HuH-7 (cell line): Measurements from ENCODE around the gene MEIKIN.

Source experiments
- DNase-seq: peaks from one replicate; pipeline ENCODE4 v3.0.0; 2011; ENCODE audit warnings: low spot score

Gene MEIKIN, protein sequence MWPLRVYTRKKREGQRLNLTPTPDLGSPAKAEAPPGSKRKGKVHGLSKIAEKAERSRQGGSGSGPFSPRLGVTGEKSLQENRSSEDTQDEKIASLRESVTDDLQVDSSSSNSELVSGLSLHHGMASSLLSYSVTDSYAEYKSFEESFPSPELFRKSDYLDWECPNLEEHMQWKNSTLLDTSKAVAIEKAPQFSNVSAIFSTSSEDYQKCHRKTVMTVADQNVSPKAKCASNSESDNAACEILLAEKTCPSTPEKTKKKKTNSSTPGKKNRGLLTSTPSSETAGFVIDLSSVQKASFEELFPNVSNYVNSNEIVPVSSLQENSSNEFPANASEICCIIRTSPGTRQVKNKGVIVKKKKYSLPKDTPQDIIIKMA

DNA sequence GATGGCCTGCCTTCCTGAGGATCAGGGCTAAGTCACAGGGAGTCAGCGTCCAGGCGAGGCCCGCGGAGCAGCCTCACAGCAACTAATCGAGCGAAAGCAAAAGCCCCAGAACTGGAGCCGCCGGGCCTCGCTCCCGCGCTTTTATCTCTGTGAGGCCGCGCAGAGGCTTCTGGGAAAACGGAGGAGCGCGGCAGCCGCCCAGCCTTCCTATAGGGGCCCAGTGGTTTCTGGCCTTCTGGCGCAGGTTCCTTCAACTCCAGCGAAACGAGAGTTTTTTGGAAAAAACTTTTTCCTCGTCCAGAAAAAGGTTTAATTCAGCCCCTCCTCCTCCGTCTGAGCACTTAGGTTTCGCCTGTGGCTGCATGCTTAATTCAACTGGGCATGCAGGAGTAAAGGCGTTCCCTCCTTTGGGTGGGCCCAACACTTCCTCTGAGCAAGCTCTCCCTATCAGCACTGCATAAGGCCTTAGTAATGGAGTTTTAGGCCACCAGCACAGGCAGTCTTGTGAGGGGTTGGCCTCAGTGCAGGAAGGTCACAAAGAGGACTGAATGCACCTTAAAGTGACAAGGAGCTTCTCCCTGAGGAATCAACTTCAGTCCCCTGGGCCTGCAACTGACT, at the start of gene MEIKIN:
Gene MEIKIN, minus strand, starts transcription at position 113 of the 618 bp plus-strand sequence. CDS start 158 bp downstream, outside the sequence.
- DNase-seq: no peak

DNA sequence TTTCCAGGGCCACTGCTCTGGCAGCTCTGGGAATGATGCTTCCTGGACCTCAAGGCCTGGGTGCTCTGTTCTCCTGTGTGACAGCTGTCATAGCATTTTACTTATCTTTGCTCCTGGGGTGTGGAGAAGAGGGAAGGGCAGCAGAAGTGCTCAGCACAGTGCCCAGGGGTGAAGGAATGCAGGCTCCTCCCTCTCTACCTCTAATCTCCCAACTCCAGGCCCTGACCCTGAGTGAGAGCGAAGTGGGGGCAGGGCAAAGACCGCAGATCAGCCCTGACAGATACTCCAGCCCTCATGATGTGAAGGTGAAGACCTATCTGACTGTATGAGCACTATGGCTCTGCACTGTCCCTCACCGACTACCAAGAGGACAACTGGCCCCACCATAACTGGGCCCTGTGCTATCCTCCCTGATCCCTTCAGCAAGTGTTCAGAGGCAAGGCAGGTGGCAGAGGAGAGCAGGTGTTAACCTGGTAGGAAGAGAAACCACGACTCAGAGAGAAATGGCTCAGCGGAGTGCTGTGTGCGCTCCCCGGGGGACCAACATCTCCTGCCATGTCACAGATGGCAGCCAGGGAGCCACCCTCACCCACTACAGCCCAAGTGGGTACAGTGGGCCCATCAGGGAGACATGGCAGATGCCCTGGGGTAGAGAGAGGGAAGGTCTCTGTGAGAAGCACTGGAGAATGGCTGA, 49.2 kb upstream of the MEIKIN start:
- no peak for DNase-seq

GRCh38 chr5:131994090-131994489, 48.6 kb upstream of the MEIKIN start:
- no peak for DNase-seq

DNA sequence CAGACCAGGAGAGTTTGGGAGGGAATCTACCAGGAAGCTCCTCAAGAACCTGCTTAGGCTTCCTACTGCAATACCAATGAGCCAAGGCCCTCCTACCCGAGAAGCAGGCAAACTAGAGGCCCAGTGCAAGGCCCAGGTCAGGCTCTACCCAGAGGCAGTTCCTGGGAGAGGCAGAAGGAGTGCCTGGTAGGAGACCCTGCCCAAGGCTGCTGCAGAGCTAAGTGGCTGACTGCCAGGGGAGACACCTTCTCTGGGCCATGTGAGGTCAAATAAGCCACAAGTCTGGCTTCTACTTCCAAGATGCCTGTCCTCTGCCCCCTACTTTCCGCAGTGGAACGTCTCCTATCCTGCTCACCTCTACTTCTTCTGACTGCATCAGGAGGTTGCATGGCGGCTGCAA, 48.2 kb upstream of the MEIKIN start:
- no peak for DNase-seq

- no peak for DNase-seq
Observed at GRCh38 chr5:131992370-131992769, 46.9 kb upstream of the MEIKIN start.

DNA sequence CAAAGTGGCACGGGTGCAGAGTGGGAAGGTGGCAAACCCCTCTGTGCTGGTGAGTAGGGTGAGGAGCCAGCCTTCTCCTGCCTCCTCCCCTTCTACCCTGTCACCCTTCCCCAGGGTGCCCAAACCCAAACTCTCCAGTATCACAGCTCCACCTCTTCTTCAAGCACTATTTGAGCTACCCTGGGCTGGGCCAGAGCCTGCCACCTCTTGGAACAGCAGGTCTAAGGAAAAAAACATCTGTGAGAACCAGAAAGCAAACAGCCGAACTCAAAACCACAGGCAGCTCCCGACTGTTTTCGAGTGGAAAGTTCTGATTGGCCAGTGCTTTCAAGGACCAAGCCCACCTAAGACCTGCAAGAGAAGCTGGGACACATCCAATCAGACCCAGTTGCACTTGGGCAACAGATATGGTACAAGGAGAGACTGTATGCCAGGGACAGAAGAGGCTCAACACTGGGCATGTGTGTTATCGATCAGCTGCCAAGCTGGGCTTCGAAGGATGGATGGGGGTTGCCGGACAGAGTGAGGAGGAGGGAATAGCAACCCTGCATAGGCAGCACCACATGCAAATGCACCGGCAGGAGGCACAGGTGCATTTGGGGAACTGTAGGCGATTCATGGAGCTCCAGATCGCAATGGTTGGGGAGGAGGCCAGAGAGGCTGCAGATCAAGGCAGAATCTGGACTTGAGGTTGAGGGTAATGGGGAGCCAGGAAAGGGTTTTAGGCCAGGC, 46.3 kb upstream of the MEIKIN start:
- no peak for DNase-seq

GRCh38 chr5:131990716-131991115, 45.3 kb upstream of the MEIKIN start:
- no peak for DNase-seq

DNA sequence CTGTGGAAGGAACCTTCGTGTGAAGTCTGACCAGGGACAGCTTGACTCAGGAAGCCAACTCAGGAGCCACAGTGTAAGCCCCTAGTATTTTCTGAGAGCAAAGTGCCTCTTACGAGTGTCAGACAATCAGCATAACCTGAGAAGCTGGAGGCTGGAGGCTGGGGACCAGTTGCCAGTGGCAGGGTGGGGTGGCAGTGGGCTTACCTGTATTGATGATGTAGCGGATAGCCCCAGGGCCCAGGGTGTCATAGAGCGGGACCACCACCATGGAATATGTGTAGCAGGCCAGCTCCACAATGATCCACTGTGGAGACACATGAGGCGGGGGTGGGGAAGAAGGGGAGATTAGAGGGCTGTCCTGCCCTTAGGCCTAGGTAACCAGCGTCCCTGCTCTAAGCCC, 43.1 kb upstream of the MEIKIN start:
- DNase-seq: no peak

GRCh38 chr5:131987251-131987650, 41.8 kb upstream of the MEIKIN start:
- no peak for DNase-seq

- no peak for DNase-seq
Observed at GRCh38 chr5:131986161-131986912, 40.9 kb upstream of the MEIKIN start.

DNA sequence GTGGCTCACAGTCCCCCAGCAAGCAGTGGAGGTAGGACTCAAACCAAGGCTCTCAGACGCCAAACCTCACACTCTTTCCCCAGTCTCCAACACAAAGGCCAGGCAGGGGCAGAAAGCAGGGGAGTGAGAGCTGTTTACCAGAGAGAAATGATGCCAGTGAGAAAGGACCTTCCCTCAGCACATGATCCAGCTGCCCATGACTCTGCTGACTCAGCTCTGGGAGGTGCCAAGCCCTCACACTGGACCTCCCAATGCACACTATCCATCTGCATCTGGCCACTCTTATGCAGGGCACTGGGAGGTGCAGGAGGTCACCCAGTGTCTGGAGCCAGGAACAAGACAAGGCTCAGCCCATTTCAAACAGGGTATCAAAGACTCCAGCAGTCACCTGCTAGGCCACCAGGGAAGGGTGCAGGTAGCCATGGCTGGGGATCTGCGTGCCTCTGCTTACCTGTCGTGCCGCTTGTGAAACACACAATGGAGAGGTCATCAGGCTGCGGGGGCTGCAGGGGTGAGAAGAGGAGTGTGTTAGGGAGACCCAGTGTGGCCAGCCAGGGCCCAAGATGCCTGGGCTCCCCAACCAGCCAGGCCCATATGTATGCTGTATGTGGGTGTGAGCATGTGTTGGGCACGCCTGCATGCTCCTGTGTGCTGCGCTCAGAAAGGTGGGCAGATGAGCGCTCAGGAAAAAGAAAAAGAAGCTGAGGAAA, 39.6 kb upstream of the MEIKIN start:
- DNase-seq: no peak

DNA sequence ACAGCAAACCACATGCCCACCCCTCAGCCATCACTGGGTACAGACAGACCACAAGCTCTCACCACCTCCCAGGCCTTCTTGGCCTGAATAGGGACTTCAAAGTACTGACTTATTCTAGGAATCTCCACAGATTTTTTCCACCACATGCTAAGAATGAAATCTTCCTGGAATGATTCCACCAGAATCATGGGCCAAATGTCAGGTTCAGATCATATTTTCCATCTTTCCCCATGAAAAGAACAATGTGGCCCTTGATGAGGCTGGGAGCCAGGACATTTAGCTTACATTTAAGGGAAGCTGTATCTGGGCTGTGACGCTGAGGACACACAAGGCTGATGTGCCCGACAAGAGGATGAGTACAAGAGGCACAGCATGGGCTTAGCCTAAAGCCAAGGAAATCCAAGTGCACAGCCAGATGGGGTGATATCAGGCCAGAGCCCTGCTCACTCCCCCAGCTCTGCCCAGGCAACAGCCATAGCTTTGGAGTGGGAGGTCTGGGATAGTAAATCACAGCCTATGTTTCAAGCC, 37.8 kb upstream of the MEIKIN start:
- DNase-seq: no peak

DNA sequence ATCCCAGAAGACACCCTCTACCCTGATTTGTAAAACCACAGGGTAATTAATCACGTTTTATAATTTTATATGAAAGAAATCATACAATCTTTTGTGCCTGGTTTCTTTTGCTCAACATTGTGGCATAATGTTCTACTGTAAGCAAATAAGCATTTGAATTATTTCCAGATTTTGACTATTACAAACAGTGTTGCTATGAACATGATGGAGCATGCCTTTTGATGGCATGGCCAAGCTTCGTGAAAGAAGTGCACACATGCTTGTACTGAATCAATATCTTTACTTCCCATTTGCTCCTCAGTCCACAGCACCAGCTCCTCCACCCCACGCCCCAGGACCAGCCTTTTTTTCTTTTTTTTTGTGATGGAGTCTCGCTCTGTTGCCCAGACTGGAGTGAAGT, 36.1 kb upstream of the MEIKIN start:
- DNase-seq: no peak

DNA sequence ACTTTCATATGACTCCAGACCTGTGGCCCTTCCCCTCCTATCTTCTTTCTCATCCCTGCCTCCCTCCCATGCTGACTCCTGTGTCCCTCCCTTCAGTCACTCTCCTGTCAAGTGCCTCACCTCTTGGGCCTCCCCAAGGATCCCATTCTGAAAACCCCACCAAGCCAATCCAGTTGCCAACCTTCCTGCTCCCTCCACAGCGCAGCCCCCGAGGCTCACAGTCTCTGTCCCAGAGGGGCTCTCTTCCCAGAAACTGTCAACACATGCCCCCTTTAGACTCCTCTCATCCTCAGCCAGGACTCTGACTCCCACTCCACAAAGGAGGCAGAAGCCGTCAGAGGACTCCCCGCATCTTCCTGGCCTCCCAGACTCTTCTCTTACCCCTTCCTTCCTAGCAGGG, 35.2 kb upstream of the MEIKIN start:
- DNase-seq: no peak

- no peak for DNase-seq
Observed at GRCh38 chr5:131979816-131980215, 34.4 kb upstream of the MEIKIN start.

GRCh38 chr5:131977212-131977604, 31.7 kb upstream of the MEIKIN start:
- DNase-seq: no peak

- DNase-seq: no peak
Observed at GRCh38 chr5:131976414-131977211, 31.1 kb upstream of the MEIKIN start.

DNA sequence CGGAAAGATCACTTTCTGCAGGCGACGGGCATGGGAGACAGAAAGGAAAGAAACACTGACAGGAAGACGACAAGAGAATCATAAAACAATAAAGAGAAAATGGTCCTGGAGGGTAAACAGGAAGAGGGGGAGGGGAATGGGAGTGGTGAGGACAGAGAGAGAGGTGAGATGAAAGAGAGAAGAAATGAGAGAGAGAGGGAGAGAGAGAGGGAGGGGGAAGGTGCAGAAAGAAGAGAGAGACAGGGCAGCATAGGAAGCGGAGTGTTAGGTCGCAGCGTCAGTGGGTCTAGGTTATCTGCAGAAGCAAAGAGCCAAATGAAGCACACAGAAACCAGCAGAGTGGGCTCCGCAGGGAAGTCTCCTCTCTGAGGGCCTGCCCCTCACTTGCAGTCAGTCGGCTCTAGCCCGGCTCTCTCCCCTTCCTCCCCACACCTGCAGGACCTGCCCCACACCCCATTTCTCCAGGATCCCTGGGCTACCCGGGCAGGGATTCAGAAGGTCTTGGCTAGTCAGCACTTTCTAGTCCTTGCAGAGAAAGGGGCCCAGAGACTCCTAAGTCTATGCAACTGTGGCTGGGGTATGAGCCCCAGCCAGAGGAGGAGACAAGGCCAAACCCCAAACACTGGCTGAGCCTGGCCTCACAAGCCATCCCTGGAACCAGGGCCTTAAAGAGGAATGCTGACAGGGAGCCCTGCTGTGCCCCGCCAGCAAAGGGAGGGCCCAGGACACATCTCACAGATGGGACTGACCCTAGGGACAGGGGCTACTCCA, 29.7 kb upstream of the MEIKIN start:
- no peak for DNase-seq

DNA sequence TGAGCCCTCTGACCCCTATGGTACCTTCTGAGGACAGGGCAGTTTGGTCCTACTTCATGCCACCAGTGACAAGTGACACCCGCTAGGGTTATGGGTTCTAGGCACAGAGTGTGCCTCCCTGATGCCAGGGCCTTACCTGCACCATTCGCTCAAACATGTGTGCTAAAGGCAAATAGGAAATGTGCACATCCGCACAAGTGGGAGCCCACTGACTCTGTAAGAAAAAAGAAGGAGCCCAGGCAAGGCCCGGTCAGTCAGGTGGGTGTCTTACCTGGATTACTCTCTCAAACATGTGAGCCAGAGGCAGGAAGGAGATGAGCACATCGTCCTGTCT, 29.1 kb upstream of the MEIKIN start:
- DNase-seq: no peak
